NCI-H69 (cell line): ENCODE data around the gene MGLL.

Source experiments
- DNase-seq: peaks from one replicate; lab custom pipeline; 2025; lab: John Stamatoyannopoulos, UW

MGLL gene

GRCh38 chr3:127789990-127790881, 32.1 kb downstream of the MGLL start:
- peak; percentile 31 for DNase-seq

GRCh38 chr3:127789051-127789450, 33.3 kb downstream of the MGLL start:
- no peak for DNase-seq

GRCh38 chr3:127788451-127788909, 33.8 kb downstream of the MGLL start:
- DNase-seq: no peak

- DNase-seq: no peak
Measured at GRCh38 chr3:127787571-127788365, 34.5 kb downstream of the MGLL start.

- no peak for DNase-seq
Measured at GRCh38 chr3:127787071-127787490, 35.2 kb downstream of the MGLL start.

GRCh38 chr3:127786353-127787070, 35.8 kb downstream of the MGLL start:
- peak; percentile 89 for DNase-seq

- peak; percentile 83 for DNase-seq
Measured at GRCh38 chr3:127785711-127786265, 36.5 kb downstream of the MGLL start.

- peak; percentile 74 for DNase-seq
Measured at GRCh38 chr3:127784865-127785710, 37.2 kb downstream of the MGLL start.

GRCh38 chr3:127784283-127784682, 38.0 kb downstream of the MGLL start:
- no peak for DNase-seq

- peak; percentile 70 for DNase-seq
Measured at GRCh38 chr3:127783642-127784160, 38.6 kb downstream of the MGLL start.

- DNase-seq: no peak
Measured at GRCh38 chr3:127783166-127783565, 39.1 kb downstream of the MGLL start.

GRCh38 chr3:127781411-127782001, 40.8 kb downstream of the MGLL start:
- no peak for DNase-seq

GRCh38 chr3:127780536-127781400, 41.5 kb downstream of the MGLL start:
- no peak for DNase-seq

GRCh38 chr3:127779747-127780146, 42.6 kb downstream of the MGLL start:
- no peak for DNase-seq

GRCh38 chr3:127777921-127778656, 44.2 kb downstream of the MGLL start:
- DNase-seq: peak; percentile 47

- DNase-seq: peak; percentile 27
Measured at GRCh38 chr3:127777332-127777731, 45.0 kb downstream of the MGLL start.

GRCh38 chr3:127776347-127776746, 46.0 kb downstream of the MGLL start:
- no peak for DNase-seq

GRCh38 chr3:127775398-127776109, 46.8 kb downstream of the MGLL start:
- peak; percentile 95 for DNase-seq
